H1 (cell line): ENCODE data around the gene ZNF622. TPM values are rescaled to one million over a fixed set of nuclear protein-coding genes. Genes with fewer than 3 reads are reported as not detected.

Source experiments
- CTCF ChIA-PET: fragments of 300-600 bp; sonication (Branson Sonifier 250); formaldehyde crosslinking; loops from one replicate; lab custom pipeline; 2021; ENCODE audit not compliant: partially characterized antibody; lab: Charles Lee
- POLR2A ChIA-PET: fragments of 300-600 bp; sonication (Branson Sonifier 250); formaldehyde crosslinking; loops from one replicate; lab custom pipeline; 2021; ENCODE audit warnings: inconsistent platforms; ENCODE audit not compliant: partially characterized antibody; lab: Charles Lee
- DNase-seq, 2 experiments: peaks; one replicate each; pipeline versions ENCODE4 v3.0.0 to v3.0.0-alpha.2; 2010 to 2022; ENCODE audit warnings: low spot score in 2 of 2, low read depth in 1 of 2, mixed read lengths in 1 of 2
- FAIRE-seq: peaks from 2 replicates; lab custom pipeline; 2011; peaks lifted over from hg19 to GRCh38; lab: Jason Lieb, UNC
- H2AFZ ChIP-seq: 2 replicates; pipeline ENCODE4 v1.8.1; 2012; ENCODE audit warnings: low read length, inconsistent platforms
- H2AK5ac ChIP-seq: 2 replicates; pipeline ENCODE4 v1.6.1; 2013; ENCODE audit warnings: low read depth, low read length
- H2BK120ac ChIP-seq: replicated peaks from 2 replicates; pipeline ENCODE3; 2013; ENCODE audit warnings: low read depth, low read length, inconsistent platforms
- H2BK12ac ChIP-seq: 2 replicates; pipeline ENCODE4 v1.6.1; 2013; ENCODE audit warnings: low read depth, low read length
- H2BK15ac ChIP-seq: 2 replicates; pipeline ENCODE4 v1.6.1; 2013; ENCODE audit warnings: low read length
- H2BK20ac ChIP-seq: 2 replicates; pipeline ENCODE4 v1.6.1; 2013; ENCODE audit warnings: low read length
- H2BK5ac ChIP-seq: 2 replicates; pipeline ENCODE4 v1.6.1; 2013; ENCODE audit warnings: low read depth, low read length
- H3K14ac ChIP-seq: 2 replicates; pipeline ENCODE4 v1.6.1; 2013; ENCODE audit warnings: inconsistent platforms; ENCODE audit not compliant: insufficient read length
- H3K18ac ChIP-seq: 2 replicates; pipeline ENCODE4 v1.6.1; 2013; ENCODE audit warnings: low read length; ENCODE audit errors: extremely low read depth
- H3K23ac ChIP-seq: 2 replicates; pipeline ENCODE4 v1.6.1; 2013; ENCODE audit warnings: inconsistent platforms; ENCODE audit not compliant: insufficient read length
- H3K23me2 ChIP-seq: 2 replicates; pipeline ENCODE4 v1.6.1; 2013; ENCODE audit warnings: low read depth, low read length
- H3K27ac ChIP-seq: 2 replicates; pipeline ENCODE4 v1.6.1; 2011; ENCODE audit warnings: low read depth, low read length, inconsistent platforms
- H3K27me3 ChIP-seq, 4 experiments: replicated peaks in 1 of 4; 1 replicate in 1 of 4; 2 replicates in 3 of 4; pipeline versions ENCODE4 v1.6.1 to v1.8.1; 2011 to 2013; ENCODE audit warnings: low read length in 3 of 4, mild to moderate bottlenecking in 3 of 4, inconsistent platforms in 2 of 4, mixed read lengths in 2 of 4, moderate library complexity in 1 of 4; ENCODE audit not compliant: control insufficient read depth in 3 of 4, insufficient read depth in 3 of 4; ENCODE audit errors: extremely low read depth in 1 of 4
- H3K36me3 ChIP-seq, 4 experiments: 2 replicates each; pipeline versions ENCODE4 v1.6.1 to v1.8.1; 2011 to 2013; ENCODE audit warnings: mild to moderate bottlenecking in 4 of 4, low read length in 3 of 4, moderate library complexity in 2 of 4, control low read depth in 1 of 4, inconsistent platforms in 1 of 4; ENCODE audit not compliant: insufficient read depth in 4 of 4, control insufficient read depth in 2 of 4
- H3K4ac ChIP-seq: replicated peaks from 2 replicates; pipeline ENCODE3; 2013; ENCODE audit warnings: low read length, low read depth, mixed read lengths, inconsistent platforms; ENCODE audit not compliant: insufficient read length
- H3K4me1 ChIP-seq, 4 experiments: replicated peaks in 1 of 4; 1 replicate in 1 of 4; 2 replicates in 3 of 4; pipeline versions ENCODE4 v1.6.1 to v1.8.1; 2011 to 2013; ENCODE audit warnings: low read length in 3 of 4, inconsistent platforms in 2 of 4, mixed read lengths in 1 of 4; ENCODE audit not compliant: insufficient read depth in 4 of 4, control insufficient read depth in 3 of 4
- H3K4me2 ChIP-seq, 2 experiments: 2 replicates each; pipeline versions ENCODE4 v1.6.1 to v1.8.1; 2011 to 2013; ENCODE audit warnings: low read depth in 2 of 2, low read length in 2 of 2, control low read depth in 1 of 2, inconsistent platforms in 1 of 2, mild to moderate bottlenecking in 1 of 2; ENCODE audit not compliant: insufficient read depth in 1 of 2
- H3K4me3 ChIP-seq, 4 experiments: fragments of 200-600, 300-600 bp in 1 of 4; sonication (generic), shearing (Covaris generic), sonication (Bioruptor Twin) in 1 of 4; 2 replicates each; pipeline versions ENCODE4 v1.5.1 to v1.8.1; 2011 to 2016; ENCODE audit warnings: low read length in 4 of 4, low read depth in 3 of 4, control low read depth in 2 of 4, inconsistent platforms in 2 of 4, mild to moderate bottlenecking in 2 of 4, mixed read lengths in 1 of 4, moderate library complexity in 1 of 4; ENCODE audit not compliant: insufficient read depth in 2 of 4; ENCODE audit errors: extremely low read depth in 1 of 4
- H3K56ac ChIP-seq: replicated peaks from 2 replicates; pipeline ENCODE3; 2013; ENCODE audit warnings: low read depth, mild to moderate bottlenecking, mixed read lengths, low read length, inconsistent platforms; ENCODE audit not compliant: insufficient read length
- H3K79me1 ChIP-seq: 2 replicates; pipeline ENCODE4 v1.6.1; 2013; ENCODE audit warnings: low read depth, low read length, control low read depth
- H3K79me2 ChIP-seq, 2 experiments: 2 replicates each; pipeline versions ENCODE4 v1.6.1 to v1.8.1; 2012 to 2013; ENCODE audit warnings: low read length in 2 of 2, mild to moderate bottlenecking in 2 of 2, inconsistent platforms in 1 of 2; ENCODE audit not compliant: insufficient read depth in 2 of 2, control insufficient read depth in 1 of 2
- H3K9ac ChIP-seq, 4 experiments: replicated peaks in 1 of 4; 1 replicate in 1 of 4; 2 replicates in 3 of 4; pipeline versions ENCODE4 v1.6.1 to v1.8.1; 2011 to 2013; ENCODE audit warnings: low read depth in 3 of 4, low read length in 3 of 4, control low read depth in 2 of 4, mild to moderate bottlenecking in 2 of 4, moderate library complexity in 2 of 4, inconsistent platforms in 1 of 4; ENCODE audit errors: extremely low read depth in 1 of 4
- H3K9me3 ChIP-seq, 2 experiments: 2 replicates each; pipeline versions ENCODE4 v1.6.1 to v1.8.1; 2012 to 2013; ENCODE audit warnings: mild to moderate bottlenecking in 2 of 2, moderate library complexity in 2 of 2, control low read depth in 1 of 2, inconsistent platforms in 1 of 2, low read depth in 1 of 2, low read length in 1 of 2, mixed read lengths in 1 of 2; ENCODE audit not compliant: insufficient read depth in 2 of 2
- H4K20me1 ChIP-seq, 2 experiments: replicated peaks in 1 of 2; 2 replicates each; pipeline versions ENCODE3 to v1.8.1; 2011 to 2013; ENCODE audit warnings: inconsistent platforms in 2 of 2, low read length in 2 of 2, mild to moderate bottlenecking in 1 of 2; ENCODE audit not compliant: insufficient read depth in 2 of 2, control insufficient read depth in 1 of 2
- H4K5ac ChIP-seq: 2 replicates; pipeline ENCODE4 v1.6.1; 2013; ENCODE audit warnings: low read length, low read depth, mixed read lengths, inconsistent platforms; ENCODE audit not compliant: insufficient read length
- H4K8ac ChIP-seq: 2 replicates; pipeline ENCODE4 v1.8.0; 2013; ENCODE audit warnings: mild to moderate bottlenecking, moderate library complexity, low read length, inconsistent platforms; ENCODE audit not compliant: insufficient read depth; ENCODE audit errors: extremely low read depth
- H4K91ac ChIP-seq: replicated peaks from 2 replicates; pipeline ENCODE3; 2013; ENCODE audit warnings: low read length, mixed read lengths, inconsistent platforms; ENCODE audit not compliant: insufficient read length
- WGBS, 2 experiments: shearing (Covaris generic) in 1 of 2; methylation state at CpG; one replicate each; pipeline versions ENCODE4 v1.1.6 to v1.1.7; 2013 to 2015; ENCODE audit warnings: low lambda C conversion rate in 2 of 2, mixed read lengths in 2 of 2, inconsistent platforms in 1 of 2, low coverage in 1 of 2, missing lambda C conversion rate in 1 of 2; ENCODE audit not compliant: insufficient replicate concordance in 2 of 2, insufficient coverage in 1 of 2, insufficient read length in 1 of 2; ENCODE audit errors: extremely low coverage in 1 of 2, missing lambda C conversion rate in 1 of 2; 5-methylcytosine and 5-hydroxymethylcytosine counted together
- polyA plus RNA-seq, 7 experiments: library from polyadenylated mRNA; depleted of rRNA in 3 of 7; stranded (reverse) in 5 of 7; unstranded in 2 of 7; fragments of >200 nt in 5 of 7; fragments of 200-250 nt in 2 of 7; gene quantifications; 1 replicate in 5 of 7; 2 replicates in 1 of 7; 4 replicates in 1 of 7; pipeline versions ENCODE4 v1.2.1 to v1.2.3, GENCODE V29; 2011 to 2013; ENCODE audit warnings: missing spikeins in 2 of 7, mixed read lengths in 2 of 7
- total RNA-seq: library from RNA; stranded (reverse); fragmentation: NEBNext Ultra II Directional; extraction: Animal tissue kit (Norgen Biotek cat#: 25700); gene quantifications from 2 replicates; pipeline ENCODE4 v1.2.1, GENCODE V29; 2021

Gene ZNF622
- total and polyA plus RNA-seq, 2 of the 8 experiments (the other 6 are each of a cell fraction or from before 2014, with no cell fraction given) = 8.8 to 30.8 TPM

DNA sequence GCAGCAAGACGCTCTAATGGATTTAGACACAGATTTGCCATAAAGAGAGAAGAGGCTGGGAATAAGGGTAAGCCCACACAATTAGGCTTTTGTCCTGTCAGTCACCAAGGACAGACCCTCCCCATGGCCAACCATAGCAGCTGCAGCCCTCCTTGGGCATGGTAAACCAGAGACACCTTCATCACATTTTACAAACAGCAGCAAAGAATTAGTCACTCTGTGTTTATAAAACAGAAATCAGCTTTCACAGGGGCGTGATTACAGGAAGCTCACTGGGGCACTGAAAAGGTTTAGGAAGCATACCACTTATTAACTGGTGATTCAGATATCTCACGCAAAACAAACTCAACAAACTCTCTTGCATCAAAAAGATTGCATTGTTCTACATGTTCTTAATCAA is 37.3 kb upstream of the ZNF622 start:
- Histone ChIP-seq H2AK5ac (no peak overlapping the region), H3K14ac (no peak overlapping the region), H3K23me2 (no peaks in the 10 kb centered on the region), H2BK120ac (no peak overlapping the region), H3K9me3 (no peaks in the 10 kb centered on the region), H3K79me1 (no peaks in the 10 kb centered on the region), H3K36me3 (no peaks in the 10 kb centered on the region), H2BK15ac (no peak overlapping the region), H4K5ac (no peak overlapping the region), H2AFZ (no peak overlapping the region), H3K23ac (no peak overlapping the region), H3K4me3 (no peak overlapping the region), H3K4ac (no peak overlapping the region), H2BK20ac (no peak overlapping the region), H3K27me3 (no peaks in the 10 kb centered on the region; a peak in 1 of 7 replicates), H3K4me1 (no peaks in the 10 kb centered on the region), H3K4me2 (no peak overlapping the region), H4K20me1 (no peaks in the 10 kb centered on the region), H4K91ac (no peak overlapping the region), H3K56ac (no peak overlapping the region), H3K27ac (no peak overlapping the region), H3K79me2 (no peaks in the 10 kb centered on the region), H2BK5ac (no peak overlapping the region), H2BK12ac (no peak overlapping the region), H3K9ac (no peak overlapping the region), H3K18ac (no peak overlapping the region; the same call in 1 of the 2 replicates), H4K8ac (no peak overlapping the region)
- ChIA-PET CTCF (interaction anchor here (0.5 to 2.7 kb wide), 3 partner anchors 13 to 1521 kb away, joined by 3 to 12 read pairs (median 5); no protein-coding TSS in a partner anchor), POLR2A (no interaction called here)
- no peak for FAIRE-seq
- WGBS, 2 experiments = 84% methylated on average over 3 of the region's 3 CpGs; no CpG with 5 or more reads in 1 of the 2 experiments
- DNase-seq = no peak
